GM23248 (cell line): ENCODE data around the gene CWC25.

Experiments
- EZH2 ChIP-seq: fragments of 200-600 bp; sonication (generic); IDR thresholded peaks from 2 replicates; pipeline ENCODE4 v1.6.1; 2018; ENCODE audit warnings: antibody characterized with exemption, mild to moderate bottlenecking; ENCODE audit not compliant: insufficient read depth, poor library complexity, severe bottlenecking
- EZH2phosphoT487 ChIP-seq: fragments of 200-600 bp; sonication (generic); IDR thresholded peaks from 2 replicates; pipeline ENCODE4 v1.6.1; 2018; ENCODE audit warnings: antibody characterized with exemption, moderate library complexity, mild to moderate bottlenecking, low read depth; ENCODE audit not compliant: insufficient read depth

- no peak for TF ChIP-seq EZH2
- TF ChIP-seq EZH2phosphoT487, result no peak
Observed at GRCh38 chr17:38850374-38850773, 25.3 kb upstream of the CWC25 start.
